HG03175 (cell line): ENCODE data around the gene SECISBP2.
"Not testable (repeated sequence)": the region's sequence is repeated elsewhere in the genome, so short reads cannot be mapped to it uniquely, and the experiment has no call there.

Source experiments
- ATAC-seq: cut with Tn5 transposase; IDR thresholded peaks from one replicate; pipeline ENCODE4 v1.9.1; 2021; ENCODE audit warnings: mild to moderate bottlenecking, moderate library complexity; ENCODE audit not compliant: unreplicated experiment

SECISBP2 gene

DNA sequence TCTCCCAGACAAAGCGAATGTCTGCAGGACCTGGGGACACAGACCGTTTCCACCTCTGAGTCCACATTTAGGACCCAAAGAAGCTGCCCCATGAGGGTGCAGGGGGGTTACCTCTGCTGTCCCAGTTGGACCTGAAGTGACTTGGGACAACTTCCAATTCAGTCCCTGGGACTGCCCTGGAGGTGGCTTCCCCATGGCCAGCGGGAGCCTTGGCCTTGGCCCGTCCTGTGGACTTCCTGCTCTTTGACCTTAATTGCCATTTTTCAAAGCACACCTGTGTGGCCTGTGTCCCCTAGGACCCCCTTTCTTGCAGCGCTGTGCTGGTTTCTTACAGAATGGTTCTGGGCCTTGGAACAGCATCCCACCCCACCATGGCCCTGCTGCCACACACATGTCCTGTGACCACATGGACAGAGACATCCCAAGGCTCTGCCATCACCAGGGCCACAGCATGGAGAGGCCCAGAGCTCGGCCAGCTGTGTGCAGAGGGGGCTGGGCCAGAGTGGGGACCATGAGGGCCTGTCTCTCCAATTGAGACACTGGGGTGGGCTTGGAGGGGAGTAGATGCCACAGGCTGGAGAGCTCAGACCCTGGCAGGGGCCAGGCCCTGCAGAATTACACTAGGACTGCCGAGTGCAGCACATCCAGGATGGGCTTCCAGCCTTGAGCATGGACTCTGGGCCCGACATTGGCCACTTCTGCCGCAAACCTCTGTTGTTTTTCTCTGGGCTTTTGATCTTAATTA is 45.8 kb downstream of the SECISBP2 start:
- ATAC-seq: no peak

GRCh38 chr9:89364666-89365531 is 46.6 kb downstream of the SECISBP2 start:
- ATAC-seq: no peak

GRCh38 chr9:89365532-89365912 is 47.2 kb downstream of the SECISBP2 start:
- ATAC-seq: no peak

GRCh38 chr9:89366711-89367110 is 48.4 kb downstream of the SECISBP2 start:
- ATAC-seq: no peak

GRCh38 chr9:89367281-89367680 is 49.0 kb downstream of the SECISBP2 start:
- no peak for ATAC-seq

- ATAC-seq: no peak
These were observed 49.6 kb downstream of the SECISBP2 start for GRCh38 chr9:89367726-89368437.

GRCh38 chr9:89368550-89368949 is 50.2 kb downstream of the SECISBP2 start:
- ATAC-seq: no peak

DNA sequence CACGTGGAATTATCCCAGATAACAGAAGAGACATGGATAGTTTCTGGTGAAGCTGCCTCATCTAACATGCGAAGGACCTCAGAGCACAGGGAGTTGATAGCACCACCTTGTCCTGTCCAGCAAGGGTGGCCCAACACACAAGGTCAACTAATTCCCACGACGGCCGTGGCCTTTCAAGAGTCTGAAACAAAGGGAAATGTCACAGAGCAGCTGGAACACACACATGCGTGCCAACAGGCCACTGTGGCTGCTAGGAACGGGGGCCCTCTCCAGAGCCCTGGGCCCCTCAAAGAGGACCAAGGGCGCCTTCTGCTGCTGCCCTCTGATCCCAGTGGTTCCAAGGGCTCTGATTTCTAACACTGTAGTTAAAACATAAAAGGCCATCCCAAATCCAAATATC is 50.7 kb downstream of the SECISBP2 start:
- ATAC-seq: no peak

DNA sequence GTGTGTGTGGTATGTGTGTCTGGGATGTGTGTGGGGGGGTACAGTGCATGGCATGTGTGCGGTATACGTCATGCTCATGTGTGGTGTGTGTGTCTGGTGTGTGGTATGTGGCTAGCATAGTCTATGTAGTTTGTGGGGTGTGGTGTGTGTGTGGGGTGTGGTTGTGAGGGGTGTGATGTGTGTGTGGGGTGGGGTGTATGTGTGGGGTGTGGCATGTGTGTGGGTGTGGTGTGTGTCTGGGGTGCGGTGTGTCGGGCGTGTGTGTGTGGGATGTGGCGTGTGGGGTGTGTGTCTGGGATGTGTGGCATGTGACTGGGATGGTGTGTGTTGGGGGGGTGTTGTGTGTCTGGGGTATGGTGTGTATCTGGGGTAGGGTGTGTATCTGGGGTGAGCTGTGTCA is 52.3 kb downstream of the SECISBP2 start:
- ATAC-seq: no peak

- not testable (repeated sequence) for ATAC-seq
These were observed 53.5 kb downstream of the SECISBP2 start for GRCh38 chr9:89371791-89372190.

- no peak for ATAC-seq
These were observed 54.0 kb downstream of the SECISBP2 start for GRCh38 chr9:89372230-89372816.

- no peak for ATAC-seq
These were observed 54.7 kb downstream of the SECISBP2 start for GRCh38 chr9:89372979-89373378.

DNA sequence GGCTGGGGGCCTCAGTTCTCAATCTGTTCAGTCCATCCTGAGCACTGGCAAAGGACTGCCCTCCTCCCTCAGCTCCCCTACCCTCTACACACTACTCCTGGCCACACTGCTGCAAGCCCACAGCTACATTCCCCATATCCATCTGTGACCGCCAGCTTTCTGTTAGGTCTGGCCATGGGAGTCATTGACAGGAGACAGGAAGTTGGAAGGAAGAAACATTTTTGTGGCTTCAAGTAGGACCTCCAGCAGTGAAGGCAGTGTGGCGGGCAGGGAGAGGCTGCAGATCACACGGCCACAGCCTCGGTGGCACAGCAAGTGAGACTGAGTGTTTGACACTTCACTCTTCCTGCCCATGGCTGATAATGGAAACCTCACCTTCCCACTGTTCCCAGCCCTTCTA is 55.9 kb downstream of the SECISBP2 start:
- ATAC-seq: no peak

- peak; percentile 69 for ATAC-seq
These were observed 57.0 kb downstream of the SECISBP2 start for GRCh38 chr9:89375191-89375760.

DNA sequence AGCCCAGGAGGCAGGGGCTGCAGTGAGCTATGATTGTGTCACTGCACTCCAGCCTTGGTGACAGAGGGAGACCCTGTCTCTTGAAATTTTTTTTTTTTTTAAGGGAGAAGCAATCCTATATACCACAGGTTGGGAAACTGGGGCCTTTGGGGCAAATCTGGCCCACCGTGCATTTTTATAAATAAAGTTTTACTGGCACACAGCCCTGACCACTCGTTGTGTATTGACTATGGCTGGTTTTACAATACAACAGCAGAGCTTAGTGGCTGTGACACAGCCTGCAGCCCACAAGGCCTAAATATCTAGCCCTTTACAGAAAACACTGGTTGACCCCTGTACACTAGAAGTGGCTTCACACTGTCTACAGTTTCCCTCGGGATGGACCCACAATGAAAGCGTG is 58.0 kb downstream of the SECISBP2 start:
- ATAC-seq: no peak

GRCh38 chr9:89376741-89377351 is 58.5 kb downstream of the SECISBP2 start:
- no peak for ATAC-seq

GRCh38 chr9:89377411-89377810 is 59.1 kb downstream of the SECISBP2 start:
- ATAC-seq: no peak

DNA sequence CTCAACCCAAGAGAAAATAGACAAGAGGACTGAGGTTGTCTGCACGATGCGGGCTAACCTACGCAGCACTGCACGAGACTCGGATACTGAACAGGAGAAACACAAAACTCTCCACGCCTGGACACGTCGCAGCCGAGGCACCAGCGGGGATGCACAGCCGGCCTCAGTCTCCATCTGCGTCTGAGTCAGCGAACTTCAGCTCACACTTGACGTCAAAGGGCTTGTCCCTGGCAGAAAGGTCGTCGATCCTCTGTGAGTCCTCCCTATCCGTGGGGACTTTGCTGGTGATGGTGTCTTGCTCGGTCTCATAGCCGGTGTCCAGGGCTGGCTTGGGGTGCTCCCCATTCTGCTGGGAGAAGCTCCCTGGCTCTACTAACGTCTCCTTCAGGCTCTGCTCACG is 60.2 kb downstream of the SECISBP2 start:
- ATAC-seq: no peak

- ATAC-seq: no peak
These were observed 60.7 kb downstream of the SECISBP2 start for GRCh38 chr9:89379031-89379430.

DNA sequence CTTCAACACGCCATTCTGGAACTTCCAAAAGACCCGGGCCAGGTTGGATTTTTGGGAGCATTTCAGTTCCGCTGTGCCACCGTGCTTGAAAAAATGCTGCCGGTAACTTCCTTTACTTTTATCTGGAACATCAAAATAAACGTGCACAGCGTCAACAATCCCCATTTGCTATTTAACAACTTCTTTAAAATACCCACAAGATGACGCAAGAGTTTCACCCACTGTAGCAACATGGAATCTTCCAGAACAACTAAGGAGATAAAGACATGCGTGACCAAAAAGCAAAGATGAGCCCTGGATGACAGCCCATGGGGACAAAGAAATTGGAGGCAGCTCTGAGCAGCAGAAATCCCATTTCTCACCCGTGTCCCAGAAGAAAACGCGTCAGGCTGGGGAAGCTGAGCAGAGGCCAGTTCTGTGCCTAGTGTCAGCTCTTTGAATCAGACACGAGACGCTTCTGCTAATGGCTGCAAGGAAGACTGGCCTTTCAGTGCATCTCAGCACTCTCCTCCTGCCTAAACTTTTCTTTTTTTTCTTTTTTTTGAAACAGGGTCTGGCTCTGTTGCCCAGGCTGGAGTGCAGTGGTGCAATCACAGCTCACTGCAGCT is 61.3 kb downstream of the SECISBP2 start:
- ATAC-seq: no peak
